GM18526 (cell line): ENCODE results near the gene STON2.

Experiments
- POLR2A ChIP-seq: IDR thresholded peaks from 3 replicates; pipeline ENCODE4 v1.6.1; 2011; ENCODE audit not compliant: insufficient read length; ENCODE audit errors: extremely low read depth

Gene STON2

DNA sequence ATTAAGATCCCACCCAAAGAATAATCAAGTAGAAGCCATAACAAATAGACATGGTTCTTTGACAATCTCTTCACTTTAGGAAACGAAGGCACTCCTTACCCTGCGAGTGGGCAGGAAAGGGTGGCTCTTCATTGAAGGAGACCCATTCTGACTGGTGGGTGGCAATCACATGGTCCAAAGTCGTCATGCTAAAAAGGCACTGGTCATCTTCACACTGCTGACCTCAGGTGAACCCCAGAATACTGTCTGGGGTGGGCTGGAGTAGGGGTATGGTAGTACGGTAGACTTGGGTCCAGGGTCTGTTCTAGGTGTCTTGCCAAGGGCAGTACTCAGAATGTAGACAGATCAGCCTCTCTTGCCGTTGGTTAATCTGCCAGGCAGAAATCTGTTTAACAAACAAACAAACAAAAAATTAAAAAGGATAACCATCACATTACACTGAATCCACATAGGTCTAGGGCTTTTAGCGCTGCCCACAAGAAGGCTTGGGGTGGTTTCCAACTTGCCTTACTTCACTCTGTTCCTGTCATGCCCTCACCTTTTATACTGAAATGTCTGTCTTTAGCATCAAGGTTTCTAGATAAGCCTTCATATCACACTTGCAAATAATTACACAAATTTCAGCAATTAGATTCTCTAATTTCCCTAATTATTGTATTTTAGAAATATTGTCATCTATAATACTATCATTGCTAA is 1.8 kb downstream of the STON2 start:
- TF ChIP-seq POLR2A, result no peak

DNA sequence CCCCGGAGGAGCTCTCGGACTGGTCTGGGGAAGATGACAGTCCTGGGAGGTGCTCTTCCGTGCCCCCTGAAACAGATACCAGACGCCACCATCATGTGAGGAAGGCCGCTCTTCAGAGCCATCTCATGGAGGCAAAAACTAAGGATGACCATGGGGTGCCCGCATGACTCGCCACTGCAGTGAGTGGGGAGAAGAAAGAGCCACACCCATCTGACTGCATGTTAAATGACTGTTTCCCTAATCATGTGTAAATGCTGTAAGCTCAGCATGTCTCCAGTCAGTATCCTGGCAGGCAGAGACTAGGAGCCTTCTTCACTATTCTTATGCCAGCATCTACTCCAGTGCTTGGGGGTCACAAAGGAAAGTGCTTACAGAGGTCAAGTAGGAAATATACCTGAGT is 4.0 kb downstream of the STON2 start:
- TF ChIP-seq POLR2A, result no peak

DNA sequence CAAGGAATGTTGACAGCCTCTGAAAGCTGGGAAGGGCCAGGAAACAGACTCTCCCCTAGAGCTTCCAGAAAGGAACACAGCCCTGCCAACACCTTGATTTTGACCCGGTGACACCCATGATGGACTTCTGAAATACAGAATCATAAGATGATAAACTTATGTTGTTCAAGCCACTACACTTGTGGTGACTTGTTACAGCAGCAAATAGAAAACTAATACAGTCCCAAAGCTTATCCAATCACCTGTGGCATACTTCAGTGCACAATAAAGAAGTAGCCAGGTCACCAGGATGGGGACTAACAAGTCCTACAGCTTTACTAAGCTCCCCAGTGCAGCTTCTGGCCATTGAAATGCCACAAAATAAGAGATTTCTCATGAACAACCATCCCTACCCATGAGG is 5.4 kb downstream of the STON2 start:
- no peak for TF ChIP-seq POLR2A

DNA sequence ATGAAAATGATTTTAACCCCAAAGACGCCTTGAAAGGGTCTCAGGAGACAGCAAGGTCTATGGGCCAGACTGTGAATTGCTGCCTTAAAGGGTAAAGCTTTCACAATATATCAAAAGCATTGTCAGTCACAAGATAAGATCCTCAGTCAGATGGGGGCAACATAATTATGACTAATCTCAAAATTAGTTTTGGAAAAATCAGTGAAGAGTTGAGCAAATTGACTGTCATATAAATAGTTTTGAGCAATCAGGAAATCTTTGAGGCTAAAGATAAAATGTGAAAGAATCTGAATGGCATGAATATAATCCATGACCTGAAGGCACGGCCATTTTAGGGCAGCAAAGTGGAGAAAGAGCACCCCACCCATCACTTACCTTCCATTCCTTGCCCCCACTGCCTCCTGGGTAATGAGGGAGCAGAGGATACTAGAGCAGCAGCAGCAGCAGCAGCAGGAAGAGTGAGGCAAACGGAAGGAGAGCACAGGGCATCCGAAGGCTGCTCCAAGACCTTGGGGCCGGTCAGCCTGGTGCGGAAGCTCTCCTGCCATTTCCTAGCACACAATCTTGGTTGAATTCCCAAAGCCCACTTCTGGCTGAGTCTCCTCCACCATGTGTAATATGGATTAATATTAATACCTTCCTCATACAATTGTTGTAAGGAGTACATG is 7.0 kb downstream of the STON2 start:
- no peak for TF ChIP-seq POLR2A

DNA sequence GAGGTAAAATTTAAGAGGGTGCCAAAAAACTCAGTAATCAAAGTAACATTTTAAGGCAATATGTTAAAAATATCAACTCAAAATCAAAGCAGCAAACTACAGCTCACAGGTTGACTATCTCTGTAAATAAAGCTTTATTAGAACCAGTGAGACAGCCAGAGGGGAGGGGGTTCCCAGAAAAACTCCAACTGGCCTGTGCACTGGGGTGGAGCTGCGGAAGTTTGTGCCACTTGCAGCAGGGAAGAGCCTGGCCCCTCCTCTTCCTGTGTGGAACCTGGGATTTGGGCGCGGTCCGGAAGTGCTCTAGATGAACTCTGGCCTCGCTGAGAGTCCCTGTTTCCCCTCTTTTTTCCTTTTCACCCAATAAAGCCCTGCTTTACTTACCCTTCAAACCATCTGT is 8.1 kb downstream of the STON2 start:
- TF ChIP-seq POLR2A, result no peak

DNA sequence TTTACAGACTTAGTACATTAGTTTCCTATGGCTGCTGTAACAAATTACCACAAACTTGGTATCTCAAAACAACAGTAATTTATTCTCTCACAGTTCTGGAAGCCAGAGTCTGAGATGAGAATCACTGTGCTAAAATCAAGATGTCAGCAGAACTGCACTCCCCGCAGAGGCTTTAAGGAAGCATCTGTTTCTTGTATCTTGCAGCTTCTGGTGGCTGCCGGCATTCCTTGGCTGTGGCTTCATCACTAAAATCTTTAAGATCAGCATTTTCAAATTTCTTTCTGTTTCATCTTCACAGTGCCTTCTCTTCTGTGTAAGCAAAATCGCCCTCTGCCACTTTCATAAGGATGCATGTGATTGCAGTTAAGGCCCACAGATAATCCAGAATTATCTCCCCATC is 9.4 kb downstream of the STON2 start:
- no peak for TF ChIP-seq POLR2A

DNA sequence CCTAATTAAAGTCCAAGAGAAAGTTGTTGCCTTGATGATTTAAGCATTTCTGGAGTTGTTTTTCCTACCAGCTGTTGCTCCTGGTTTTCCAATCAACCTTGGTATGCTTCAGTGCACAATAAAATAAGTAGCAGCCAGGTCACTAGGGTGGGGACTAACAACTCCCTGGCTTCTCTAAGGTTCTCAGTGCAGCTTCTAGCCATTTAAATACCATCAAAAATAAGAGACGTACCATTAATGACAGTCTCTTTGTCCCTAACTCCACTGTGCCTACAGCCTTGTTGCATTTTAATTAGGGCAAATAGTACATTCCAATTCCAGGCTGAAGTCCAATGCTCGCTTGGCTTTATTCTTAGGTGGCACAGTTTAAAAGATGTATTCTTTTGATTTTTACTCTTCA is 11.8 kb downstream of the STON2 start:
- no peak for TF ChIP-seq POLR2A

DNA sequence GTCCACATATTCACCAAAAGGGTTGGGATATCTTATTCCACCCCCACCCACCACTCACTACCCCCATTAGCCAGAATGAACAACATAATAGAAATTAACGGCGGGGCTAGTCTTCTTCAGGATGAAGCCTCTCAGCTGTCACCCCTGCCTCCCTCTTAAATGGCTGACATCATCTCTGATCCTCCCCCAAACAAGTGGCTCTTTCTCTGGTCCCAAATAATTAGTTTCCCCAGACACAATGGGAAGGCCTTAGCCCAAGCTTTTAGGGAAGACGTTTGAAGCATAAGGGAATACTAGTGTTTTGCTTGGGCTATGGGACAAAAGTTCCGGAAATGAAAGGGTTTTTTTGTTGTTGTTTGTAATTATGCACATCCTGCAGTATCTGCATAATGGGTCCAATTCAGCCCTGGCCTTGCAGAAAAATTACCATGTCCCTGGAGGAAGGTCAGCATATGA is 13.8 kb downstream of the STON2 start:
- no peak for TF ChIP-seq POLR2A

DNA sequence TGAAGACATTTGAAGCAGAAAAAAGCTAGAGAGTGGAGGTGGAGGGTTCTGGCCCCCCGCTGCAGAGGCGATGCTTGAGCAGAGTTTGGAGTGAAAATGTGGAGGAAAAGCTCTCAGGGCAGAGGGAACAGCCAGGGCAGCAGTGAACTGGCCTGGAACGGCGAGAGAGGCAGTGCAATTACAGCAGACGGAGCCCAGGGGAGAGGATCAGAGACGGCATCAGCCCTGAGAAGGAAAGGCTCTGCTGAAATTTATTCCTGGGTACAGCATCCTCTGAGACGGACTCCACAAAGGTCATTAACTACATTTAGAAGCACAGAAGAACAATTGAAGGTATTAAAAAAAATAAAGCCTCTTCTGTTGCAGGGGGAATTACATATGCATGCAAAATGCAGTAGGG is 14.2 kb downstream of the STON2 start:
- no peak for TF ChIP-seq POLR2A

DNA sequence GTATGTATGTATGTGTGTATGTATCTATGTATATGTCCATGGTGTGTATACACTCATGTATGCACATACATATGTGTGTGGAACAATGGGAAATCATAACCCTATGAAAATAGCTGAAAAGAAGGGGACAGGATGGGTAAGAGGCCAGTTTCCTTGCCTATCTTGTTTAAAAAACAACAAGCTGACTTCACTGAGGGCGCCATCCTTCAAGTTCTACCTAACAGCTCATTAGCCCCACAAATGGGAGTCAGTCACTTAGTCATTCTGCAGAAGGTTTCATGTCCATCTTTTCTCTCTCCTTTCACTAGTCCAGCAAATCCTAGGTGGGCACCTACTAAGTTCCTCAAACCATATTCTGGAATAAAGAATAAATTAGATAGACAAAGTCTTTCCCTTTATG is 14.7 kb downstream of the STON2 start:
- no peak for TF ChIP-seq POLR2A

DNA sequence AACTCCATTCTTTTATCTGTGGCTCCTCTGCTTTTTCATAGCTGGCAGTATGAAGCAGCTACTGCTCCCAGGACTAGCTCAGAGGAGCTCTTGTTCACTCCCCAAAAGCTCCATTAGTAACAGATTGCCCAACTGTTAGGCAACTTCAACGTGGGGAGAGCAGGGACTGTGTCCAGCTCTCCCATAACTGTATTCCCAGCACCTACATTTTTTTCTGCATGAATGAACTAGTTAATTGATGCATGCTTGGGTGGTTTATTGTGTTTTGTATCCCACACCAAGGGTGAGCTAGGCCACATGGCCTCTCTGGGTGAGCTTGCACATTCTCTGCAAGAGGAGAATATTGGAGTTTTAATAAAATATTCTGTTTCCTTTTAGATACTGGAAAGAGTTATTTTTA is 15.2 kb downstream of the STON2 start:
- TF ChIP-seq POLR2A, result no peak

DNA sequence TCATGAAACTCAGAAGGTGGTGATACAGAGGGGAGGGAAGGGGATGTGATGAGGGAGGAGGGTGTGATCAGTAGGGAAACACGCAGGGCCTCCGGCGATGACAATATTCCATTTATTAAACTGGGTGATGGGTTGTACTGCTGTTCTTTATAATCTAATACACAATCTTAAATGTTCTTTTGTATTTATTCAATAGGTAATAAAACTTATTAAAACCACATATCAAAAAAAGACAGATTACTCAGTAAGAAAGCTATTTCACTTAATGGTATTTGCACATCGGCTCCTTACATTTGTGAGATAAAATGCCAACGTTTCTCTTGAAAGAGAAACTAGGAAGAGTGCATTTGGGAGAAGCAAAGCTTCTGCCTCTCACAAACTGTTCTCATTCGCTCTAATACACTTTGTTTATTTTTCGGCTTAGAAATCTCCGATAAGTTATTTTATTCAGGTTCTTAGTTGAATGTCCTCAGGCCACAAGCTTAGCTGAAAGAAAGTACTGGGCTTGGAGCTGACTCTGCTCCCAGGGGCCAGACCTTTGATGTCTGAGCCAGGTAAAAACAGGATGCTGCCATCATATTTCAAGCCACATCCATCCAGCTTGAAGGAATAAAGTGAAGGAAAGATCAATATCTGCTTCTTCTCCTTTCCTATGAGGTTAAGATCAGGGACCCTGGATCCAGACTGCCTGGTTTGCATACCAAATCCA is 17.5 kb downstream of the STON2 start:
- TF ChIP-seq POLR2A, result no peak

DNA sequence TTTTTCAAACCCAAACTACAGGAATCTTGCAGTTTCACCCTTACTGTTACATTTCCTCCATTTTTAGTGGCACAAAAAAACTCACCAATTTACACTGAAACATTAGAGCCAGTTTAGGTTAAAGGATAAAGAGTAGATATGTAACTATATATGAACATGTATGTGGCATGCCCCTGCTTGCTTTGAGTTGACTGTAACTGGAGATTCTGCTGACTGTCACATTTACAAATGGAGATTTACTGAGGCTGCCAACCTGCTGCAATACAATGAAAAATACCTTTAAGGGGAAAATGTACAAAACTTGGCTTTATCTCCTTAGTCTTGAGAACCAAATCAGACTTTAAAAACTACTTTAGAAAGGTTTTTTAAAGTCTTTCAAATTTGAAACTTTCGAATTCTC is 28.3 kb downstream of the STON2 start:
- no peak for TF ChIP-seq POLR2A

DNA sequence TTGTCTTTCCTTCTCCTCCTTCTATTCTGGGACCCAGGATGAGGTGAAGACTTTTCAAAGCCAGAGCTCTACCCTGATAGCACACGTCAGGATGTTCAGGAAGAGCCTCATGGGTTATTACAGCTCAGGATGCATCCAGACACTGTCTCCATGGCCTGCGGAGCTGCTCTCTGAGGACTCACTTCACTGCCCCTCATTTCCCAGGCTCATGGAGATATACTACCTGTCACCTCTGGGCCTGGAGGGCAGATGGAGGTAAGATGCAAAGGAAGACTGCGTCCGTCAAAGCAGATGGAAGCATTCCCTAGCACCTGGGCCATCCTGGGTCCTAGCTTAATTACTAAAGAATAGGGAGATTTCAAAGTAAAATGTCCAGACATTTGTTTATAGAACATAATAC is 32.6 kb downstream of the STON2 start:
- TF ChIP-seq POLR2A, result no peak

DNA sequence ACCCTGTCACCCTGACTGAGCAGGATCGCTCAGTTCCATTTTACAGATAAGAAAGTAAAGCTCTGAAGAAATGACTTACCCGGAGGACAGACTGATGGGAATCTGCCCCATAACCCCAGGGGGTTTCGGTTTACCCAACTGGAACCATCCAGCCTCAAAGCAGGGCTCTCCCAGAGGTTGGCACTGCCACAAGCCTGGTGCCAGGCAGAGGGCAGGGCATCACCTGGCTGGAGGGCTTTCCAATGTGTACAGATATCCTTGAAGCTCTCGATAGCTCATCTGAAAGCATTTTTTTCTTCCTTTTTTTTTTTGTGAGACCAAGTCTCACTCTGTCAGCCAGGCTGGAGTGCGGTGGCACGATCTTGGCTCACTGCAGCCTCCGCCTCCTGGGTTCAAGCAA is 33.2 kb downstream of the STON2 start:
- TF ChIP-seq POLR2A, result no peak

DNA sequence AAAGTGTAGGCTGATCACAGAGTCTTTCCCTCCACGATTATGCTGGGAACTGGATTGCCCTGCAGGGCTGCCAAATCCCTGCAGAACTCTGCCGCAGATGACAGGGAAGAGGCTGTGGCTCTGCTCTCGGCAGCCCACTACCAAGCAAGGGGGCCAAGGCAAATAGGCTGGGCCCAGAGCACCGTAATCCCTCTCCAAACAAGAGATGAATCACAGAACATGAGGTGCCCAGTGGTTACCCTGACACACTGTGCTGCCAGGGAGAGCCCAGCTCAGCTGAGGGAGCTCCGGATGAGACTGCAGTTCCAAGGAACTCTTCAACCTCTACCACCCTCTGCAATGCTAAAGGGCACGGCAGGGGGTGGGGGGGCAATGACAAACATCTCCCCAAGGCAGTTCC is 33.9 kb downstream of the STON2 start:
- no peak for TF ChIP-seq POLR2A

DNA sequence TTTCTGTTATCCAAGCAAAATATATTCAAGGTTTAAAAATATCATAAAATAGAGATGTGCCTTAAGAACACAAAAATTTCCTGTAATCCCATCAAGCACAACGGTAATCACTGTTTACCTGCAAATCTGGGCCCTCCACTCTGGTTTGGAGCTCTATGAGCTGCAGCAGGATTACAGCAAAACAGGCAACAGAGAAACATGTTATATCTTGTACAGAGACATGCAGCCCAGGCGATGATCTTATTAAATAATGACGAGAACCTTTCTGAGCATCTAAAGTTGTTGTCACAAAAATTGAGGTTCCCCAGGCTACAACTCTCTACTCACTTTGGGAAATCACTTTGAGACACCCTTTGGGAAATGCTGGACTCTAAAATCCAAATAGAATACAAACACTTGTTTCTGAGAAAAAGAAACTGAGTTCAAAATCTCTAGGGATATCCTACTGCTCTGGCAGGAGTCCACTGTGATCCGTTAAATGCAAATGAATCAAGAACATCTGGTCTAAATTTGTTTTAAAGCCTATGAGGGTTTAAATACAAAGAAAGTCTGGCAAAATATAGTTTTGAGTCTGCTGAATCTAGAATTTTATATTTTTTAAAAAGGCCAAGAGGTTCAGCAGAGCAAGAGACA is 36.3 kb downstream of the STON2 start:
- TF ChIP-seq POLR2A, result no peak
